Measurements from ENCODE around the gene KLHL20.
"Not testable (repeated sequence)": the region's sequence is repeated elsewhere in the genome, so short reads cannot be mapped to it uniquely, and the experiment has no call there.

KLHL20 gene

GRCh38 chr1:173753830-173754229 is 39.0 kb downstream of the KLHL20 start:
- no peak for DNase-seq (ENCODE audit: low spot score)

- DNase-seq (ENCODE audit: low spot score) = no peak
Observed at GRCh38 chr1:173757666-173758065, 42.9 kb downstream of the KLHL20 start.

DNA sequence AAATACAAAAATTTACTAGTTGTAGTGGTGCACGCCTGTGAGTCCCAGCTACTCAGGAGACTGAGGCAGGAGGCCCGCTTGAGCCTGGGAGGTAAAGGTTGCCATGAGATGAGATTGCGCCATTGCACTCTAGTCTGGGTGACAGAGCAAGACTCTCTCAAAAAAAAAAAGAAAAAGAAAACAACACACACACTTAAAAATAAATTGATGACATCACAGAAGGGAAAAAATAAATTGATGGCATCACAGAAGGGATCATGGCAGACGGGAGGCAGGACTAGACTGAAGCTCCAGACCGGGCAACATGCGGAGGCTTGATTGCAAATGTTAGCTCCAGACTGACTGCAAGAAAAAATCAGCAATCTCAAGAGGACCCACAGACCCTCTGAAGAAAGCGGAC is 43.3 kb downstream of the KLHL20 start:
- no peak for DNase-seq (ENCODE audit: low spot score)

DNA sequence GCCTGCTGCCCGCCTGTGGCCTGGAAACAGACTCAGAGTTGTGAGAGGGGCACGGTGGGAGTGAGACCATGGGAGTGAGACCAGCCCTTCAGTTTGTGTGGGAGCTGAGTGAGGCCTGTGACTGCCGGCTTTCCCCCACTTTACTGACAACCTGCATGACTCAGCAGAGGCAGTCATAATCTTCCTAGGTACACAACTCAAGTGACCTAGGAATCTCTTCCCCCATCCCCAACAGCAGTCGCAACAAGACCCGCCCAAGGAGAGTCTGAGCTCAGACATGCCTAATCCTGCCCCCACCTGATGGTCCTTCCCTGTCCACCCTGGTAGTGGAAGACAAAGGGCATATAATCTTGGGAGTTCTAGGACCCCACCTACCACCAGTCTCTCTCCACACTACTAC is 44.2 kb downstream of the KLHL20 start:
- no peak for DNase-seq (ENCODE audit: low spot score)

- not testable (repeated sequence) for DNase-seq (ENCODE audit: low spot score)
Observed at GRCh38 chr1:173764331-173764730, 49.5 kb downstream of the KLHL20 start.

DNA sequence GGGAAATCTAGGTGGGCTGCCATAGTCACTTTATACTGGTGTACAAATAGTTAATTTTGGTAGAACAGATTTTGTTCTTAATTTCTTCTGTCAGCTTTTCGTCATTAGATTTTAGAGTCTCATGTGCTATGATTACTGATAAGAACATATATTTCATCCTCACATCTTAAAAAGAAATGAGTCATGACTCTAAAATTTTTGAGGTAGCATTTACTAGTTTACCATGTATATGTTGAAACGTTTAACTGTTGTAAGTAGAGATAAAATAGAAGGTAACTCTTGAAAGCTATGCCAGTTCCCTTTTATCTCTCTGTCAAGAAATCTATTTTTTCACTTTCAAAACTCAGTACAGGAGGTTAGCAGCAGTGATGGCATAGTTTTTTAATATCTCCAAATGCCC is 53.4 kb downstream of the KLHL20 start:
- DNase-seq (ENCODE audit: low spot score) = no peak

DNA sequence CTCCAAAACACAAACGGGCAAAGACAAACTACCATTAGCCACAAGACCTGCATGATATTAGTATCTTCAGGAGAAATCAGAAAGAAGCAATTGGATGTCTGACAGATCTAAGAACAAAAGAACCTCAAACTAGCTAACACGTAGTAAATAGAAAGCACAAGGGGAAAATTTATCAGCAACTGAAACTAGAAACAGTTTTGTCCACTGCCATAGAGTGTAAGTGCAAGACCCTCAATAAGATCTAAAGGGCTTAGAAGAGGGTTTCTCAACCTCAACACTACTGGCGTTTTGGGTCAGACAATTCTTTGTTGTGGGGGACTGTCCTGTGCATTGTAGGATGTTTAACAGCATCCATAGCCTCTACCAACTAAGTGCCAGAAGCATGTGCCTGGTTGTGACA is 54.0 kb downstream of the KLHL20 start:
- DNase-seq (ENCODE audit: low spot score) = no peak

DNA sequence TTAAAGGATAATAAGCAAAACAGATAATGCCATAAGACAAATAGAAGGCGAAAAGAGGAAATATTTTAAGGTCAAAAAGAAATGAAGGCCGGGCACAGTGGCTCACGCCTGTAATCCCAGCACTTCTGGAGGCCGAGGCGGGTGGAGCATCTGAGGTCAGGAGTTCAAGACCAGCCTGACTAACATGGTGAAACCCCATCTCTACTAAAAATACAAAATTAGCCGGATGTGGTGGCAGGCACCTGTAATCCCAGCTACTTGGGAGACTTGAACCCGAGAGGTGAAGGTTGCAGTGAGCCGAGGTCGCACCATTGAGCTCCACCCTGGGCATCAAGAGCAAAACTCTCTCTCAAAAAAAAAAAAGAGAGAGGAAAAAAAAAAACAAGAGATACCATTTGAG is 55.5 kb downstream of the KLHL20 start:
- not testable (repeated sequence) for DNase-seq (ENCODE audit: low spot score)

- DNase-seq (ENCODE audit: low spot score) = no peak
Observed at GRCh38 chr1:173771560-173771959, 56.8 kb downstream of the KLHL20 start.

- DNase-seq (ENCODE audit: low spot score) = no peak
Observed at GRCh38 chr1:173775578-173776226, 60.9 kb downstream of the KLHL20 start.

DNA sequence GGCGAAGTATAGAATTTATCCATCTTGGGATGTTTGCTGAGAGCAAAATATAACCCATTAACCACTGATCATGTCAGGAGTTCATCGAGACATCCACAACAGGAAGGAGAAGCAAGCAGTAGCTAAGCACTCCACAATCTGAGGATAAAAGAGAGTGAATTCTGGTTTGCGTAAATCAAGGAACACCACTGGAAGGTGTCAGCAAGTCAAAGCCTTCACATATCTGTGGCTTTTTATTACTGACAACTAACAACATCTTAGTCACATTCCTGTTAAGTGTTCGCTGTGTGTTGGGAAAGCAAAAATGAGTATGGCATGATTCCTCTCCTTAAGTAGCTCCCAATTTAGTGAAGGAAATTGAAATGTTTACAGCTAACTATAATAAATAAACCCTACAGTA is 65.2 kb downstream of the KLHL20 start:
- DNase-seq (ENCODE audit: low spot score) = no peak

GRCh38 chr1:173784997-173785396 is 70.2 kb downstream of the KLHL20 start:
- no peak for DNase-seq (ENCODE audit: low spot score)

GRCh38 chr1:173789841-173790240 is 75.1 kb downstream of the KLHL20 start:
- no peak for DNase-seq (ENCODE audit: low spot score)

- DNase-seq (ENCODE audit: low spot score) = no peak
Observed at GRCh38 chr1:173798078-173798477, 83.3 kb downstream of the KLHL20 start.

- not testable (repeated sequence) for DNase-seq (ENCODE audit: low spot score)
Observed at GRCh38 chr1:173799995-173800394, 85.2 kb downstream of the KLHL20 start.

- DNase-seq (ENCODE audit: low spot score) = no peak
Observed at GRCh38 chr1:173802961-173803360, 88.2 kb downstream of the KLHL20 start.

GRCh38 chr1:173813654-173814053 is 98.9 kb downstream of the KLHL20 start:
- DNase-seq (ENCODE audit: low spot score) = not testable (repeated sequence)

- DNase-seq (ENCODE audit: low spot score) = no peak
Observed at GRCh38 chr1:173818459-173818858, 103.7 kb downstream of the KLHL20 start.

- DNase-seq (ENCODE audit: low spot score) = no peak
Observed at GRCh38 chr1:173821680-173822079, 106.9 kb downstream of the KLHL20 start.

- peak; percentile 72 for DNase-seq (ENCODE audit: low spot score)
Observed at GRCh38 chr1:173823781-173824314, 109.1 kb downstream of the KLHL20 start.

GRCh38 chr1:173824315-173825081 is 109.7 kb downstream of the KLHL20 start, which contains the start of the genes CENPL and DARS2:
Gene CENPL (minus strand): TSS chr1:173824883. CDS start chr1:173811299, 13,584 bp downstream.
Gene DARS2 (plus strand): TSS chr1:173824673. CDS start chr1:173825230, 557 bp downstream.
- DNase-seq (ENCODE audit: low spot score) = peak; percentile 98

DNA sequence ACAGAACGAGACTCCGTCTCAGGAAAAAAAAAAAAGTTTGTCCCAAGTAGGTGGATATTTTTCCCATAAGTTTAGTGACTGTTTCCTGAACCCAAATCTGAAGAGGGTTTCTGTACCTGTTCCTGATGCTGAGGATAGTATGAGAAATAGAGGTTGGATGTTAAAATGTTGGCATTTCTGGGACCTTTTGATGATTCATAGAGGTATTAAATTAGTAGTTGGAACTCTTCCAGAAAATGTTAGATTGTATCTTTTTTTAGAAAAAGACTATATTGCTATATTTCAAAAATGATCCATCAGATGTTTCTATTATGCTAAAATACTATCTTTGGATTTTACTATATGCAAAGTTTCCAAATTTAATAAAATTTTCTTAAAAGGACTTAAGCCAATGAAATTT is 112.8 kb downstream of the KLHL20 start:
- DNase-seq (ENCODE audit: low spot score) = no peak

DNA sequence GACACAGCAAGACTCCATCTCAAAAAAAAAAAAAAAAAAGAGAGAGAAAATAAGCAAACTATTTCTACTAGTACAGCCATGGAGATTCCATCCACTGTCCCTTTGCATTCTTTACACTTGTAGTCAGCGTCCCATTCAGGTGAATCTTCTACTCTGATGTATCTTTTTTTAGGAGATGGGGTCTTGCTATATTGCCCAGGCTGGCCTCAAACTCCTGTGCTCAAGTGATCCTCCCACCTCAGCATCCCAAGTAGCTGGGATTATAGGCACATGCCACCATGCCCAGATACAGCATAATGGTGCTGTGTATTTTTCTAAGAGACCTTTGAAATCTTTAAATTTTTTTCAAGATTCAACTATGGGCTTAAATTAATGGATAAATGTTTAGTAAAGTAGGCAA is 118.0 kb downstream of the KLHL20 start:
- DNase-seq (ENCODE audit: low spot score) = no peak
